HepG2 (cell line): ENCODE data around the gene TKFC. TPM values are rescaled to one million over a fixed set of nuclear protein-coding genes. Genes with fewer than 3 reads are reported as not detected.
A peak's percentile ranks its signal among the peaks of the same experiment; 100 is the strongest.

Experiments used
- ATAD3A ChIP-seq: sonication (generic); formaldehyde crosslinking; IDR thresholded peaks from 2 replicates; pipeline ENCODE4 v1.4.0; 2020; ENCODE audit warnings: missing genetic modification reagents
- ATF5 ChIP-seq: sonication (generic); formaldehyde crosslinking; IDR thresholded peaks from 2 replicates; pipeline ENCODE4 v1.4.0; 2020; ENCODE audit warnings: mild to moderate bottlenecking, low read depth, missing genetic modification reagents
- ERF ChIP-seq: IDR thresholded peaks from 2 replicates; pipeline ENCODE4 v1.6.1; 2018; ENCODE audit warnings: missing biosample characterization, missing genetic modification reagents
- FOXC1 ChIP-seq: sonication (generic); formaldehyde crosslinking; IDR thresholded peaks from 2 replicates; pipeline ENCODE4 v1.8.0; 2022; ENCODE audit warnings: mild to moderate bottlenecking, missing genetic modification reagents, borderline replicate concordance
- FUBP1 ChIP-seq: sonication (generic); formaldehyde crosslinking; IDR thresholded peaks from 2 replicates; pipeline ENCODE4 v1.5.1; 2020; ENCODE audit warnings: missing genetic modification reagents, mild to moderate bottlenecking, borderline replicate concordance
- HDAC1 ChIP-seq: sonication (generic); formaldehyde crosslinking; IDR thresholded peaks from 2 replicates; pipeline ENCODE4 v1.5.1; 2020; ENCODE audit warnings: mild to moderate bottlenecking, missing genetic modification reagents
- KMT2A ChIP-seq: sonication (generic); formaldehyde crosslinking; IDR thresholded peaks from 2 replicates; pipeline ENCODE4 v1.4.0; 2020; ENCODE audit warnings: missing genetic modification reagents
- RCOR2 ChIP-seq: IDR thresholded peaks from 2 replicates; pipeline ENCODE4 v1.6.1; 2016; ENCODE audit warnings: missing biosample characterization, missing genetic modification reagents
- SALL1 ChIP-seq: sonication (generic); formaldehyde crosslinking; IDR thresholded peaks from 2 replicates; pipeline ENCODE4 v1.8.0; 2022; ENCODE audit warnings: mild to moderate bottlenecking, missing genetic modification reagents
- SIN3A ChIP-seq: IDR thresholded peaks from 2 replicates; pipeline ENCODE4 v1.6.1; 2011; ENCODE audit warnings: low read depth, mild to moderate bottlenecking, control low read depth, low read length, borderline replicate concordance
- TAF1 ChIP-seq: sonication (generic); formaldehyde crosslinking; IDR thresholded peaks from 2 replicates; pipeline ENCODE4 v1.4.0; 2020; ENCODE audit warnings: missing genetic modification reagents
- TFDP2 ChIP-seq: sonication (generic); formaldehyde crosslinking; IDR thresholded peaks from 2 replicates; pipeline ENCODE4 v1.4.0; 2020; ENCODE audit warnings: missing genetic modification reagents
- TRIM22 ChIP-seq: fragments of 450-650 bp; IDR thresholded peaks from 2 replicates; pipeline ENCODE4 v1.6.1; 2017
- U2AF2 ChIP-seq: fragments of 200-400 bp; formaldehyde crosslinking; IDR thresholded peaks from 2 replicates; pipeline ENCODE4 v1.6.1; 2017; ENCODE audit warnings: low read depth, mild to moderate bottlenecking, low read length
- ZBTB7A ChIP-seq: sonication (generic); formaldehyde crosslinking; IDR thresholded peaks from 2 replicates; pipeline ENCODE4 v1.8.0; 2022; ENCODE audit warnings: mild to moderate bottlenecking, missing genetic modification reagents
- ZFY ChIP-seq: sonication (generic); formaldehyde crosslinking; IDR thresholded peaks from 2 replicates; pipeline ENCODE4 v1.4.0; 2020; ENCODE audit warnings: missing genetic modification reagents
- ZKSCAN8 ChIP-seq: IDR thresholded peaks from 2 replicates; pipeline ENCODE4 v1.6.1; 2016; ENCODE audit warnings: borderline replicate concordance, missing genetic modification reagents, missing compliant biosample characterization
- ZNF136 ChIP-seq: sonication (generic); formaldehyde crosslinking; IDR thresholded peaks from 2 replicates; pipeline ENCODE4 v1.8.1; 2022; ENCODE audit warnings: low read depth, mild to moderate bottlenecking, moderate library complexity, missing genetic modification reagents
- ZNF30 ChIP-seq: sonication (generic); formaldehyde crosslinking; IDR thresholded peaks from 2 replicates; pipeline ENCODE4 v1.5.0; 2020; ENCODE audit warnings: mild to moderate bottlenecking, missing genetic modification reagents
- ZNF343 ChIP-seq: sonication (generic); formaldehyde crosslinking; IDR thresholded peaks from 2 replicates; pipeline ENCODE4 v1.4.0; 2020; ENCODE audit warnings: mild to moderate bottlenecking, missing genetic modification reagents
- ZNF576 ChIP-seq: sonication (generic); formaldehyde crosslinking; IDR thresholded peaks from 2 replicates; pipeline ENCODE4 v1.4.0; 2020; ENCODE audit warnings: mild to moderate bottlenecking, missing genetic modification reagents
- ZNF704 ChIP-seq: sonication (generic); formaldehyde crosslinking; IDR thresholded peaks from 2 replicates; pipeline ENCODE4 v1.8.1; 2023; ENCODE audit warnings: mild to moderate bottlenecking, inconsistent platforms, moderate library complexity, missing genetic modification reagents, borderline replicate concordance
- ZNF792 ChIP-seq: IDR thresholded peaks from 2 replicates; pipeline ENCODE4 v1.6.1; 2016
- polyA plus RNA-seq, 8 experiments: library from polyadenylated mRNA; depleted of rRNA in 3 of 8; stranded (reverse) in 7 of 8; unstranded in 1 of 8; fragments of >200 nt; fragmentation: Illumina TruSeq in 4 of 8; extraction: Trizol in 4 of 8; gene quantifications; 2 replicates each; pipeline versions ENCODE4 v1.2.1 to v1.2.3, GENCODE V29; 2011 to 2016; ENCODE audit warnings: low read depth in 4 of 8, missing spikeins in 1 of 8, mixed read lengths in 1 of 8; ENCODE audit not compliant: insufficient read depth in 1 of 8
- total RNA-seq, 5 experiments: library from RNA; depleted of rRNA; stranded (reverse); fragments of >200 nt; fragmentation: Illumina TruSeq; extraction: Trizol; gene quantifications; 2 replicates each; pipeline ENCODE4 v1.2.3, GENCODE V29; 2016; ENCODE audit warnings: low read depth in 1 of 5

The TKFC gene
- total and polyA plus RNA-seq, 2 of the 13 experiments (the other 11 are each of a cell fraction or from before 2014, with no cell fraction given) = 147 to 197 TPM

- TF ChIP-seq TRIM22 (no peak), ZNF136 (0 out of 2 replicates have a peak, but pooled peaks have one; percentile 39), U2AF2 (no peak), ZNF704 (CRISPR knock-in tag) (0 out of 2 replicates have a peak, but pooled peaks have one; percentile 25), KMT2A (CRISPR knock-in tag) (0 out of 2 replicates have a peak, but pooled peaks have one; percentile 65), HDAC1 (CRISPR knock-in tag) (no peak; the same call in 1 of the 2 replicates), SALL1 (CRISPR knock-in tag) (peak; percentile 57; the same call in 1 of the 2 replicates), ATF5 (CRISPR knock-in tag) (no peak), TAF1 (CRISPR knock-in tag) (peak; percentile 53), ZNF343 (CRISPR knock-in tag) (no peak), ZBTB7A (CRISPR knock-in tag) (peak; percentile 82), ERF (peak; percentile 42; the same call in 1 of the 2 replicates), ZFY (peak; percentile 22), ZNF576 (0 out of 2 replicates have a peak, but pooled peaks have one; percentile 48), RCOR2 (no peak), ZNF30 (CRISPR knock-in tag) (peak; percentile 42; the same call in 1 of the 2 replicates), FUBP1 (peak; percentile 21; the same call in 1 of the 2 replicates), ZKSCAN8 (0 out of 2 replicates have a peak, but pooled peaks have one; percentile 7), ATAD3A (CRISPR knock-in tag) (no peak), SIN3A (no peak; the same call in 1 of the 2 replicates), ZNF792 (CRISPR knock-in tag) (0 out of 2 replicates have a peak, but pooled peaks have one; percentile 5), TFDP2 (CRISPR knock-in tag) (no peak), FOXC1 (CRISPR knock-in tag) (no peak)
Measured at GRCh38 chr11:61293867-61294716, 38.9 kb upstream of the TKFC start (continued).
